Left colon (tissue), 2 donors: ENCODE results near the gene PRDM12. TPM values are rescaled to one million over a fixed set of nuclear protein-coding genes. Genes with fewer than 3 reads are reported as not detected.

Experiments
- ATAC-seq: fragments of 200-7000 bp; cut with Tn5 transposase; one replicate; pipeline ENCODE4 v1.9.1; 2020; ENCODE audit warnings: mild to moderate bottlenecking, moderate library complexity
- DNase-seq, 2 donors: peaks; one replicate each; pipeline ENCODE4 v3.0.0-alpha.2; 2020
- intact Hi-C, 2 donors: fragments of 100-400 bp; cut with DNase I in 1 of 2; cut with micrococcal nuclease in 1 of 2; formaldehyde crosslinking; loops; one replicate each; pipeline versions ENCODE4 v1.11.2 to v1.14.0; 2022; cut with DNase I, micrococcal nuclease
- total RNA-seq, 2 donors: library from RNA; stranded (reverse); fragmentation: NEBNext Ultra II Directional; extraction: Animal tissue kit (Norgen Biotek cat#: 25700); gene quantifications; one replicate each; pipeline ENCODE4 v1.2.1, GENCODE V29; 2021
- donor health status: DM: no; HTN: no; CAD: no.
- donor health status: DM: yes; HTN: yes; CAD: no.

The PRDM12 gene
- total RNA-seq, 2 donors from 2014 or later: not detected

DNA sequence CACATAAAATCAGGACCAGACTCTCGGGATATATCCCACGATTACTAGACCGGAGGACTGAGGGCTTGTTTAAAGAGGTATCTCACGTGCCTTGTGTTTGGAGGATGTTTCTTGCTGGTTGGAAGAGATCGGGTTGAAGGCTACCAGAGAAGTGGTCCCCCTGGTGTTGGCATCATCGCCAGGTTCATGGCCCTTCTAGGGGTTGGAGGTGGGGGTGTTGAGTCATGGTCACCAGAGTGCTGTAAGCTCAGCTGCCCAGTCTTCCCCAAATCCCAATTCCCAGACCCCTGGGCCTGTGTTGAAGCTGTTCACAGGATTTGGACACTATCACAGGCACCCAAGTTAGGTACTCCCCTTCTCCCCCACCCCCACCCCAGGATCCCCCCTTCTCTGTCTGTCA is 29.1 kb upstream of the PRDM12 start:
- intact Hi-C loops: no loop called here
- DNase-seq: no peak
- no peak for ATAC-seq

DNA sequence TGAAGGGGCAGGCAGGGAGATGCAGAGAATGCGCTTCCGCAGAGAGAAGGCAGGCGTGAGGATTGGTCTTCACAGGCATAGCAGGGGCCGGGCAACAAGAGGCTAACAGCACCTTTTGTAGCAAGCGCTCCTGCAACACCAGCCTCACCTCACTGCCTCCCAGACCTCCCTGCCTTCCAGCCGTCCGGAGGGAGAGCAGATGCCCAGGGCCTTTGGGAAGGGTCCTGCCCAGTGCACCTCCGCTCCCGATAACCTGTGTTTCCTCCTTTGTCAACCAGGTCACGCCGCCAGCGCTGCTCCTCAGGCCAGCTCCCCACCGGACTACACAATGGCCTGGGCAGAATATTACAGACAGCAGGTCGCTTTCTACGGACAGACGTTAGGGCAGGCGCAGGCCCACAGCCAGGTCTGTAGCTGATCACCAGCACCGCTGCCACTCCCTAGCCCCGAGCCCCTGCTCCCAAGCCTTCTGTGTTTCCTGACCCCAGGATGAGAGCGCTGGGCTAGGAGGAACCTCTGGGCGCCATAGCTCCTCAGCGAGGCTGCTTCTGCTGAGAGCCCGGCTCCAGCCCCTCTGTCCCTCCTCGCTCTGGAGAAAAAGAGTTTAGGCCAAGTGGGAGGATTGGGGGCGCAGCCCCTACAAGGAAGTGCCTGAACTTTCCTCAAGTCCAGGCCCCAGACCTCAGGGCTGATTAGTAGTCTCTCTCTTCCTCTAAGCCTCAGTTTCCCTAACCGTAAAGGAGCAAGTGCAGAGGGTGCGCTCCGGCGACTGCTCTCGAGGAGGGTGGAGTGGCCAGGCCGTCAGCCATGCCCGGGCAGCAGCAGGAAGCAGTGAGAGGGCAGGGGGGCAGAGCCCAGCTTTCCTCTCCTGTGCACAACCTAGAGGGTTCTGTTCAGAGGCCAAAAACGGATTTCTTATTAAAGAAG is 28.4 kb upstream of the PRDM12 start:
- intact Hi-C loops: no loop called here
- no peak for ATAC-seq

DNA sequence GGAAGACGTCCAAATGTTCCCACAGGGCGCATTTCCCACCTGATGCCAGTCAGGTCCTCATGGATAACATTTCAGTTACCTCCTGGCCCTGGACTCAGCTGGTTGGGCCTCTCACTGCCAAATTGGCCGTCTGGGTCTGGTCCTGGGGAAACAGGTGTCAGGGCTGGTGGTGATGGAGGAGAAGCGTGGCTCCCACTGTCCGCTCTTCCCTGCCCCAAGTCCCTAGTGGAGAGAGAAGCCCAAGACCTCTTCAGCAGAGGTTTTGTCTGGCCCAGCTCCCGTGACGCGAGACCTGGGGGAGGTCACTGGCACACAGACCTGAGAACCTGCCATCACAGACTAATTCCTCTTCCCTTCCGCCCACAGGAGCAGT is 27.8 kb upstream of the PRDM12 start:
- ATAC-seq: no peak
- no peak for DNase-seq
- intact Hi-C loops: no loop called here

More for the DNA sequence above, 28.4 kb upstream of the PRDM12 start:
- DNase-seq: no peak

DNA sequence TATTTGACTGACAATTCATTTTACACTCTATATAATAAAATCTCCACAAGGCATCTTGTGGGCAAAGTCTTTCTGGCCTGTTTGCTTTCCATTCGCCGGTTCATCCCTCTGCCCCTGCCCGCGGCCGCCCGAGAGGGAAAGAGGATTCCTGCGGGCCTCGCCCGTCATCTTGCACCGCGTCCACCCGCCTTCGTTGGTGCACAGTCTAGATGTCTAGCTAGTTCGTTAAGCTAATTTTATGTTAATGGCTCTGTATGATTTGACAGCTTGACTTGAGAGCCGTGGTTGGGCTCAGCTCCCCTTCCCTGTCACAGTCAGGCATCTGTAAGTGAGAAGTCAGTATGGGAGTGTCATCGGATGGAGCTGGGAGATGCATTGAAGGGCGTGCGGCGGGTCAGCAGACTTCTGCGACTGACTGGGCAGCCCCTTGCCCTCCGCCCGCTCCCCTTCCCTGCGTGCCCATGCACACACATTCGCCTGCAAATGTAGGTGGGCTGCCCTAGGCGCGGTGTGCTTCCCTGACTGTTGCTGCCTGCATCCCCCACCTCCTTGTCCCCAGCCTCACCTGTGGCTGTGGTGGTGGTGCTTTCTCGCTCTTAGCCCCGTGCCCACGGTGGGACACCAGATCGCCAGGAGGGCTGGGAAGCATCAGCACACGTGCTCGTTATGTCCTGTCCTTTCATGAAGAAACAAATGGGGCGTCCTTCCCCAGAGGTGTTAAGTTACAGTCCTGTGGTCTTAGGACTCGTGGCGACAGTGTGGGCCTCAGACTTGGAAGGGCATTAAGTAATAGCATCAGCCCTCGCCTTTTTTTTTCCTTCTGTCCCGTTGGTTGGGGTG is 25.9 kb upstream of the PRDM12 start:
- intact Hi-C loops: no loop called here
- ATAC-seq (peak; percentile 66), DNase-seq (no peak)

DNA sequence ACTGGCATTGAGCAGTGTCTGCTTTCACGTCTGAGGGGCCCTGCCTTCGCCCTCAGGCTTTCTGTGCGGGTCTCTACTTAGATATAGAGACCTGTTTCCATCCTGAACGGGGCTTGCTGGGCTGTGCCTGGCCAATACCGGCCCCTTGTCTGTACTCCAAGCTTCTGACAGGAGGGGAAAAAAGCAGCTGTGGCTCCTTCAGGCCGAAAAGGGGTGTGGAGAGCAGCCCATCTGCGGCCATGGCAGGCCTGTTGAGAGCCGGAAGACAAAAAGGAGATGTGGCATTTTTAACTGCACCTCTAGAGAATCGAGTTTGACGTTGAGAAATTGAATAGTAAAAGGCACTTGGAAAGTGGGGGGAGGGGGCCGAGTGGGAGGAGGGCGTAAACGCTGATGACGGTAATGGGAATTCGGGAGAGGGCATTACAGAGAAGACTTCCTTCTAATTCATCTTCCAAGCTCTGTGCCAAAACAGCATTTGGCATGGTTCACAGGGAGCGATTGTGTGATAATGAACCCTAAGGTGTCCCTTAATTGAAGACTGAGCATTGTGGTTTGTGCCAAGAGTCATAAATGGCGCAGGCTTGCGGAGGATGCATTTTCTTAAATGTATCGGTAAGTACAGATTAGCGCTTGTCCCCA is 25.1 kb upstream of the PRDM12 start:
- no peak for ATAC-seq
- intact Hi-C loops: no loop called here
- no peak for DNase-seq

DNA sequence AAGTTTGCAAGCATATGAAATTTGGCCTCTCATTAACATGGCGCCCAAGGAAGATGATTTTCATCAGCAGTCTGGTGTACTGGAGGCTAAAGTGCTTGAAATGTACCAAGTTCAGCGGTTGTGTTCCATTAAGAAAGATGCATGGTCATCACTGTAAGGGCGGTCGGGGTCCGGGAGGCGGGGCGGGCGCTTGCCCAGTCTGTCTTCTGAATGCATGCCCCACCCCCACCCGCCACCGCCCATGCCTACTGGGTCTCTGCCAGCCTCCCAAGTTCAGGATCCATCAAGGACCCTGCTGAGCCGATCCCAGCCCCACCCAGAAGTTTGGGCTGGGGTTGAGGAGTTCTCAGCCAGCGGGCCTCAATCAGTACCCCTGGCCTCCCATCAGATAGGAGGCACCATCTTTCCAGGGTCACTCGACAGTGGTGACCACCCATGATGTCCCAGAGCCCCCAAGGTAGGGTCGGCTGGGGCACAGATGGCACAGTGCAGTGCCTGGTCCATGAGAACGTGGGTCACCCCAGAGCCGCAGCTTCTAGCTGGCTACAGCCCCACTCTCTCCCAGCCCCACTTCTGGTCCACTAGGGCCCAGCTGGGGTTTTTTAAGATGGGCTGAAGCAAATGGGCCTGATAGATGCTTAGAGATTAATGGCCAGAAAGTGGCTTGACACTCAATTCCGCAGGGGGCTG is 24.4 kb upstream of the PRDM12 start:
- intact Hi-C loops: no loop called here
- ATAC-seq (no peak), DNase-seq (no peak)

DNA sequence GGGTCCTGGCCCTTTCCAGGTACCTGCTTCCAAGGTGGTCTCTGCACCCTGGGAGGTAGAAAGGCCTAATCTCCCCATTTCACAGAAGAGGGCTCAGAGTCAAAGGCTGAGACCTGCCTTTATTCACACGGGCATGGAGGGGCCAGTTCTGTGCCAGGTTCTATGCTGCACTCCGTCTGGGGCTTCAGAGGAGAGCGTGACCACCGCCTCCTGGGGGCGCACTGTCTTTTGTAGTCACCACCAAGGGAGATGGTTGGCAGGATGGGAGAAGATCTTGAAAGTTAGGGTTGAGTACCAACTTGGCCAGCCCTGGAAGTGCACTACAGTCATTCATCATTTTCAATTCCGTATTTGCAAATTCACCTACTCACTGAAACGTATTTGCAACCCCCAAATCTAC is 23.7 kb upstream of the PRDM12 start:
- DNase-seq (no peak), ATAC-seq (no peak)
- intact Hi-C loops: no loop called here

DNA sequence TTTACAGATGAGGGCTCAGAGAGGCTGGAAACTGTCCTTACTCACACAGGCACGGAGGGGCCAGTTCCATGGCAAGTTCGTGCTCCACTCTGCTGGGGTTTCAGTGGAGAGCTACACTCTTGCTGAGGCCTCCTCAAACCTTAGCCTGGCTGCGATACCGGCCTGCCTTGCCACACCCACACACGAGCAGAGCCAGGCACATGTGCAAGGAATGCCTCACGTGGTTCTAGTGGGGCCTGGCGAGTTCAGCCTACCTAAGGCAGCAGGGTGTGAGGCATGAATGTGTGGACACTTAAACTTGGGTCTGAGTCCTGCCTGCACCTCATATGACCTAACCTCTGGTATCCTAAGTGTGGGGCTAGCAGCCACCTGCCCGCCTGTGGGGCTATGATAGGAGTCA is 21.5 kb upstream of the PRDM12 start:
- ATAC-seq (no peak), DNase-seq (no peak)
- intact Hi-C loops: no loop called here

DNA sequence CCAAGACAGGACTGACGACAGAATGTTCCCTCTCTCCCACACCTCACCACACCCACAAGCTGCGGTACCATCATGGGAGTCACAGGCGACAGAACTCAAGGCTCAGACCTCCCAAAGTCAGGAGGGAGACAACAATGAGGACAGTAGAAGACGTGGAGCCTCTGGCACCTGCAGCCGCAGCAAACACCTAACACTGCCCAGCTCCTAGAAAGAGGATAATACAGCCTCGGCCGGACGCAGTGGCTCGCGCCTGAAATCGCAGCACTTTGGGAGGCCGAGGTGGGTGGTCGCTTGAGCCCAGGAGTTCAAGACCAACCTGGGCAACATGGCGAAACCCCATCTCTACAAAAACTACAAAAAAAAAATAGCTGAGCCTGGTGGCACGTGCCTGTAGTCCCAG is 13.2 kb upstream of the PRDM12 start:
- no peak for DNase-seq
- intact Hi-C loops: no loop called here
- no peak for ATAC-seq

DNA sequence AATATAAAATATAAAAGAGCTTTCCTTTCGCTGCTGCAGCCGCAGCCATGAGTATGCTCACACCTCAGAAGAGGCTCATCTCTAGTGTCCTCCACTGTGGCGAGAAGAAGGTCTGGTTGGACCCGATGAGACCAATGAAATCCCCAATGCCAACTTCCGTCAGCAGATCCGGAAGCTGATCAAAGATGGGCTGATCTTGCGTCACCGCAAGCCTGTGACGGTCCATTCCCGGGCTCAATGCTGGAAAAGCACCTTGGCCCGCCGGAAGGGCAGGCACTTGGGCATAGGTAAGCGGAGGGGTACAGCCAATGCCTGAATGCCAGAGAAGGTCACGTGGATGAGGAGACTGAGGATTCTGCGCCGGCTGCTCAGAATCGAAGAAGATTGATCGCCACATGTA is 12.6 kb upstream of the PRDM12 start:
- DNase-seq (no peak), ATAC-seq (no peak)
- intact Hi-C loops: no loop called here

DNA sequence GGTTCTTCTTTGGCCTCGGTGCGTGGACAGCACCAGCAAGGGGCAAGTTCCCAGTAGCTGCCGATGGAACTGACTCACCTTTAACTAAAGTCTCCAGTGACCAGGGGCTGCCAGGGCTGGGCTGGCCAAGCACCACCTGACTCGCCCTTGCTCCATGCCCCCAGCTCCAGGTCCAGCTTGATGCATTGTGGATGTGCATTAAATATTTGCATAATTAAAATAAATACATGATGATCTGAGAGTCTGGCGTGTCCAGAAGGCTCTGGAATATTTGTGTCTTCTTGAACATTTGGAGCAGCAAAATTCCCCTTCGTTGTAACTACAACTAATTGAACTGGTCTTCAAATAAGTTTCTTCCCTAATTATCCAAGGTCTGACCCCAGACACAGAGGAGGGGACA is 9.5 kb upstream of the PRDM12 start:
- no peak for ATAC-seq
- intact Hi-C loops: no loop called here
- DNase-seq: no peak

DNA sequence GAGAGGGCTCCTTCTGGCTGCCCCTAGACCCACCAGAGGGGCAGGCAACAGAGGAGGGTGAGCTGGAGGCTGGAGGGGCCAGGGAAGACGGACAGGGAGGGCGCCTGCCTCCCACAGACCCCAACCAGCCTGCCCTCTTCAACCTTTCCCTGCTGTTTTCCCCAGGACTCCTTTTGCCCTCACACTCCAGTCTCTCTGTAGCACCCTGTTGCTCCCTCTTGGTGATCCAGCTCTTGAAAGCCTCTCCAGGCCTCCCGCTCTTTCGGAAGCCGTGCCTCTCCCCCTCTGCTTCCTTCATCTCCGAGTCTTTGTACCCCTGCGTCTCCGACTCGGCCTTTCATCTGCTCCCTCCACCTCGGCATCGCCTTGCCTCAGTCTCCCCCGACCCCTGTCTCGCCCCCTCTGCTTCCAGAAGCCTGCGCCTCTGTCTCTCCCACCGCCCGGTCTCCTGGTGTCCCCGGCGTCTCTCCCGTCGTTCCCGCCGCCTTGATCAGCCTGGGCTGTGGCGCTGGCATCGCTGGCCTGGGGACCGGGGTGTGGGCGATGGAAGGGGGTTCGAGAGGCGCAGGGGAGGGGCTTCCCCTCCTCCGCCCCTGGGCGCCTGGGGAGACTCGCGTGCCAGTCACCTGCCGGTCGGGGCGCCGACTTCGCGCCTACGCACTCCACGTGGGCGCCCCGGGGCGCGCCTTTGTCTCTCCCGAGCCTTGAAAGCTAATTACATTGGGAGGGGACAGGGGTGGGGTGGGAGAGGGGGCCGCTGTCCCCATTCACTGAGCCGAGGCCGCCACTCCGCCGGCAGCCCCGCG is 5.3 kb upstream of the PRDM12 start:
- ATAC-seq (no peak), DNase-seq (no peak)
- intact Hi-C loops: no loop called here

DNA sequence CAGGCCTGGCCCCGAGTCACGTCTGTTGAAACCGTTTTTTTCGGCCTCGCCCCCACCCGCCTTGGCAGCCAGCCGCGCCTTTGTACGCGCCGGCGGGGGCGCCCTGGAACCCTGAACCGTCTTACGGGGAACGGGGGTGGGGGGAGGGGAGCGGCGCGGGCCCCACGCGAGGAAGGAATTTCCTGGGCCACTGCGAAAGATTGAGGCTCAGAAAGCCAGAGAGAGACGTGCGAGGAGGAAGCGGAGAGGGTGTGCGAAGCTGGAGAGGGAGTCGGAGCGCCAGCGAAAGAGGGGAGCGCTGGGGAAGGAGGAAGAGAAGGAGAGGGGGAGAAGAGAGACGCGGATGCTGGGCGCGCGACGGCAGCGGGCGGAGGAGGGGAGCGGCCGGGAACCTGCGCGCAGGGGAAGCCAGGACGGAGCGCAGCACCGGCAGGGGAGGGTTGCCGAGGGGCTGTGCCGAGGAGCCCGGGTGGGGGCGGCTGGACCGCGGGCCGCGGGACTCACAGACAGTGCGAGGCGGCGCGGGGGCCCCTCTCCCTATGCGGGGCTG is 4.6 kb upstream of the PRDM12 start:
- DNase-seq: no peak
- no peak for ATAC-seq
- intact Hi-C loops: no loop called here

DNA sequence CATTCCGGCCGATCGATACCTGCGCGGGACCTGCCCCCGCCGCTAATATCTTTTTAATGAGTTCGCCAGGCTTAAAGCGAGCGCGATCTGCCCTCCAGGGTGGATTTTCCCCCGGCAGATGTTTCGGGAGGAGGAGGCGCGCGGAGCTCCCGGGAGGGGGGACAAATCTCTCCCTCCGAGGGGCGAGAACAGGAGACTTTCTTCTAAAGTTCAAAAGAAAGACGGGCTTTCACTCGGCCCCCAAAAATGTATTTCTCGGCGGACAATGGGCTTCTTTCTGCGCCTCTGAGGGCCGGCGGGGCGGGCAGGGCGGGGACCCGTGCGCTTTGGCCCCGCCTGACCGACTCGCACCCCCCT is 4.1 kb upstream of the PRDM12 start:
- ATAC-seq: no peak
- intact Hi-C loops: no loop called here
- no peak for DNase-seq

DNA sequence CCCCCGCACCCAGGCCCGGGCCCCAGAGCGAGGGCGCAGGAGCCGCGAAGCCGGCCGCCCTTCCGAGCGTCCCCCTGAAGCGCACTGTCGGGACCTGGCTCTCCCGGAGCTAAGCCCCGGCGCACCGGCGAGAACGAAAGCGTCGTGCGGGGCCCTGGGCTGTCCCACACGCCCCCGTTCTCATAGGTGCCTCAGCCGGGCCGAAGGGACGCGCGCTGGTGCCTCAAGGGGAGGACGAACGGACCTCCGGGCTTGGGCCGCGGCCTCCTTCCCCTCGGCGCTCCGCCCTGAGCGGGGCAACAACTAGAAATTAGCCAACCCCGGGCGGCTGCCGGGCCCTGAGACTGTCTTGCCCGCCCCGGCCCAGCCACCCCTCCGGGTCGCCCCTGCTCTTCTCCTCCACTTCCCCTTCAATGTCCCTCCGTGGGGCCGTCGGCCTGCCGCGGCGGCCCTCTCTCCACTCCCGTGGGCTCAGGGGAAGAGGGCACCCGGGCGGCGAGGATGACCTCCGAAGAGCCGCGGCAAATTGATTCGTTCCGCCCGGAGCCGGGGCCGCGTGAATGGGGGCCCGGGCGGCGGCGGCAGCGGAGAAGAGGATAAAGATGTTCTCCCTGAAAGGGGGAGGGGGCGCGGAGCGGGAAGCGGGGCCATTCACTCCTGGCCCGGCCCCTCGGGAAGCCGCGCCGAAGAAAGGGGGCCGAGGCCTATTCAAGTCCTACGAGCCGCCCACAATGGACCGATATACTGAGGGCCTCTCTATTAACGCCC is 3.5 kb upstream of the PRDM12 start:
- DNase-seq (no peak), ATAC-seq (no peak)
- intact Hi-C loops: no loop called here

DNA sequence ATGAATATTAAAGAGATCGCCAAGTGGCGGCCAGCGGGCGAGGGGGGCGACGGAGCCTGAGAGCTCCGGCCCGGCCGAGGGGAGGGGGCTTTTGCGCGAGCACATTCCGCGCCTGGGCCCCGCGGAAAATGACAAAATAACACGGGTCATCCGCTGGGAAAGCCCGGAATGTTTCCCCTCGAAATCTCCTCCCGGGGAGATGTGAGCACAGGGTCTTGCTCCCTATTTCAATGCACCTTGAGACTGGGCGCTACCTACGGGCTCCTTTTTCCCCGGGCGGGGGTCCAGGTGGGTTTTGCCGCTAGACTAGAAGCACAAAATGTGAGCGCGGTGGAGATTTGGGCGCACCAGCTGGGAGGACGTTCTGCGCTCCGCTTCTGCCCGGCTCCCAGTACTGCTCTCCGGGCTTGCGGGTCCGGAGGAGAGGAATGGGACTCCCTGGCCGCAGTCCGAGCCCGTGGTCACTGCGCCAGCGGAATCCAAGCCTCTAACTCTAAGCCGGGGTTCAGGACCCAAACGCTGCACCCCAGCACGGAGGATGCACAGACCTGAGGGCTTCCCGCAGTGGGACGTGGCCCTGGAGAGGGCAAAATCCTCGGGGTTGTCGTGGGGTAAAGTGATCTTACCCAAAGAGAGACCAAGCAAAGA is 2.8 kb upstream of the PRDM12 start:
- intact Hi-C loops: no loop called here
- ATAC-seq (no peak), DNase-seq (no peak)
